Endothelial cell (in vitro differentiated cells): Measurements from ENCODE around the gene HIKESHI. TPM values are rescaled to one million over a fixed set of nuclear protein-coding genes. Genes with fewer than 3 reads are reported as not detected.
A peak's percentile ranks its signal among the peaks of the same experiment; 100 is the strongest.

Source experiments
- DNase-seq: peaks from one replicate; pipeline ENCODE4 v3.0.0; 2021; ENCODE audit warnings: low spot score
- H3K27ac Mint-ChIP-seq: one replicate; pipeline ENCODE4 v1.8.0; 2021; ENCODE audit warnings: mixed read lengths, inconsistent platforms; ENCODE audit not compliant: unreplicated experiment
- H3K27me3 Mint-ChIP-seq: one replicate; pipeline ENCODE4 v1.8.0; 2021; ENCODE audit warnings: mild to moderate bottlenecking, moderate library complexity, mixed read lengths, inconsistent platforms; ENCODE audit not compliant: unreplicated experiment
- H3K36me3 Mint-ChIP-seq: one replicate; pipeline ENCODE4 v1.8.0; 2021; ENCODE audit warnings: mild to moderate bottlenecking, low read depth, mixed read lengths, inconsistent platforms; ENCODE audit not compliant: unreplicated experiment
- H3K4me1 Mint-ChIP-seq: one replicate; pipeline ENCODE4 v1.8.0; 2021; ENCODE audit warnings: mild to moderate bottlenecking, mixed read lengths, inconsistent platforms; ENCODE audit not compliant: unreplicated experiment
- H3K4me3 Mint-ChIP-seq: one replicate; pipeline ENCODE4 v1.8.0; 2021; ENCODE audit warnings: mild to moderate bottlenecking, mixed read lengths, inconsistent platforms; ENCODE audit not compliant: unreplicated experiment
- H3K9me3 Mint-ChIP-seq: one replicate; pipeline ENCODE4 v1.8.0; 2021; ENCODE audit warnings: mixed read lengths, inconsistent platforms; ENCODE audit not compliant: unreplicated experiment
- CTCF ChIP-seq: fragments of 200-600 bp; sonication (generic); IDR thresholded peaks from one replicate; pipeline ENCODE4 v1.5.0; 2021; ENCODE audit warnings: antibody characterized with exemption; ENCODE audit not compliant: unreplicated experiment
- total RNA-seq: library from RNA; stranded (reverse); fragmentation: NEBNext Ultra II Directional; extraction: Animal tissue kit (Norgen Biotek cat#: 25700); gene quantifications from one replicate; pipeline ENCODE4 v1.2.1, GENCODE V29; 2021; ENCODE audit not compliant: unreplicated experiment

Gene HIKESHI
- total RNA-seq, 1 donor from 2014 or later = 36.7 TPM

- Mint-ChIP-seq H3K9me3 (no peaks in the 10 kb centered on the region), H3K27me3 (peaks cover 1% of the 10 kb centered on the region), H3K4me3 (no peak overlapping the region), H3K4me1 (peaks cover 3% of the 10 kb centered on the region), H3K36me3 (no peaks in the 10 kb centered on the region), H3K27ac (no peak overlapping the region)
- DNase-seq = peak; percentile 54
- TF ChIP-seq CTCF = peak; percentile 55
Observed at GRCh38 chr11:86274503-86274902, 27.5 kb upstream of the HIKESHI start.

- no peak overlapping the region for H3K4me3 Mint-ChIP-seq
Observed at GRCh38 chr11:86274999-86275398, 27.0 kb upstream of the HIKESHI start.

GRCh38 chr11:86275493-86276370 lies 26.3 kb upstream of the HIKESHI start:
- no peaks in the 10 kb centered on the region for H3K9me3 Mint-ChIP-seq
- peaks cover 1% of the 10 kb centered on the region for H3K27me3 Mint-ChIP-seq
- H3K27ac Mint-ChIP-seq = no peak overlapping the region
- H3K4me1 Mint-ChIP-seq = peaks cover 3% of the 10 kb centered on the region
- no peak overlapping the region for H3K4me3 Mint-ChIP-seq
- DNase-seq = no peak
- no peaks in the 10 kb centered on the region for H3K36me3 Mint-ChIP-seq
- TF ChIP-seq CTCF = no peak

More at GRCh38 chr11:86274999-86275398, 27.0 kb upstream of the HIKESHI start:
- peaks cover 3% of the 10 kb centered on the region for H3K4me1 Mint-ChIP-seq
- H3K36me3 Mint-ChIP-seq = no peaks in the 10 kb centered on the region
- no peak for DNase-seq
- H3K27me3 Mint-ChIP-seq = peaks cover 1% of the 10 kb centered on the region
- no peak for TF ChIP-seq CTCF
- no peaks in the 10 kb centered on the region for H3K9me3 Mint-ChIP-seq
- H3K27ac Mint-ChIP-seq = no peak overlapping the region

- no peak for TF ChIP-seq CTCF
- H3K27me3 Mint-ChIP-seq = peaks cover 1% of the 10 kb centered on the region
- H3K4me1 Mint-ChIP-seq = peaks cover 3% of the 10 kb centered on the region
- no peak overlapping the region for H3K4me3 Mint-ChIP-seq
- no peaks in the 10 kb centered on the region for H3K36me3 Mint-ChIP-seq
- no peak overlapping the region for H3K27ac Mint-ChIP-seq
- no peaks in the 10 kb centered on the region for H3K9me3 Mint-ChIP-seq
- DNase-seq = no peak
Observed at GRCh38 chr11:86277741-86278140, 24.3 kb upstream of the HIKESHI start.

GRCh38 chr11:86278226-86278625 lies 23.8 kb upstream of the HIKESHI start:
- H3K36me3 Mint-ChIP-seq = no peaks in the 10 kb centered on the region
- no peak overlapping the region for H3K27ac Mint-ChIP-seq
- H3K27me3 Mint-ChIP-seq = peaks cover 1% of the 10 kb centered on the region
- no peak for DNase-seq
- peaks cover 3% of the 10 kb centered on the region for H3K4me1 Mint-ChIP-seq
- TF ChIP-seq CTCF = no peak
- H3K4me3 Mint-ChIP-seq = no peak overlapping the region
- H3K9me3 Mint-ChIP-seq = no peaks in the 10 kb centered on the region
